Activated T-cell treated with anti-CD3 and anti-CD28 coated beads, Interleukin-2, amount 50 U/mL, for 72 hours (primary cell): ENCODE data around the gene ACP4. TPM values are rescaled to one million over a fixed set of nuclear protein-coding genes. Genes with fewer than 3 reads are reported as not detected.
"Not testable (repeated sequence)": the region's sequence is repeated elsewhere in the genome, so short reads cannot be mapped to it uniquely, and the experiment has no call there.

Source experiments
- ATAC-seq, 2 donors: fragments of 150-1000 bp; cut with Tn5 transposase; replicated peaks in 1 of 2; 2 replicates each; pipeline ENCODE4 v1.10.0; 2021; ENCODE audit warnings: moderate library complexity in 2 of 2, mild to moderate bottlenecking in 1 of 2
- DNase-seq, 2 donors: peaks; one replicate each; pipeline ENCODE4 v3.0.0; 2021 to 2022; ENCODE audit warnings: mixed read lengths in 1 of 2
- H3K27ac Mint-ChIP-seq: one replicate; pipeline ENCODE4 v1.8.0; 2022; ENCODE audit warnings: mild to moderate bottlenecking, moderate library complexity, mixed read lengths
- H3K27me3 Mint-ChIP-seq: one replicate; pipeline ENCODE4 v1.8.0; 2022; ENCODE audit warnings: low read depth, mixed read lengths
- H3K36me3 Mint-ChIP-seq, 2 donors: one replicate each; pipeline ENCODE4 v1.8.0; 2022; ENCODE audit warnings: mixed read lengths in 2 of 2, mild to moderate bottlenecking in 1 of 2; ENCODE audit not compliant: insufficient read depth in 2 of 2
- H3K4me1 Mint-ChIP-seq: one replicate; pipeline ENCODE4 v1.8.0; 2022; ENCODE audit warnings: low read depth, mixed read lengths
- H3K4me3 Mint-ChIP-seq, 2 donors: one replicate each; pipeline ENCODE4 v1.8.0; 2022; ENCODE audit warnings: mild to moderate bottlenecking in 2 of 2, mixed read lengths in 2 of 2, moderate library complexity in 2 of 2
- H3K9me3 Mint-ChIP-seq, 2 donors: one replicate each; pipeline ENCODE4 v1.8.0; 2022; ENCODE audit warnings: mixed read lengths in 2 of 2
- total RNA-seq, 2 donors: library from RNA; stranded (reverse); gene quantifications; one replicate each; pipeline ENCODE4 v1.2.3, GENCODE V29; 2022

The ACP4 gene
- total RNA-seq, 2 donors from 2014 or later = not detected

DNA sequence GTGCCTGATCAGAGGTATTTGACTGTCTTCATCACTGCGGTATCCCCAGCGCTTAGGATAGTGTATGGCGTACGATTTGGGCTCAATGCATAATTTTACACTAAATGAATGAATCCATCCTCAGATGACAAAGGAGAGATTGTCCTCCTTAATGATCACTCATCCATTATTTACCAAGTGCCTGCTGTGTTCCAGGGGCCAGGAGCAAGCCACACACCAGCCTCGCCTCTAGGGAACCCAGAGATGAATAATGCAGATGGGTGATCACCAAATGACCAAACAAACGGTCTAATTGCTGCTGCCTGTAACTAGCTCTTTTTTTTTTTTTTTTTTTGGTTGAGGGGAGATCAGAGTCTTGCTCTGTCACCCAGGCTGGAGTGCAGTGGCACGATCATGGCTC, 25.8 kb upstream of the ACP4 start:
- DNase-seq (no peak), ATAC-seq (no peak)
- peaks cover 23% of the 10 kb centered on the region for H3K27me3 Mint-ChIP-seq
- no peaks in the 10 kb centered on the region for H3K4me1 Mint-ChIP-seq
- no peaks in the 10 kb centered on the region for H3K36me3 Mint-ChIP-seq
- H3K9me3 Mint-ChIP-seq = no peaks in the 10 kb centered on the region
- no peak overlapping the region for H3K4me3 Mint-ChIP-seq
- H3K27ac Mint-ChIP-seq = no peak overlapping the region

DNA sequence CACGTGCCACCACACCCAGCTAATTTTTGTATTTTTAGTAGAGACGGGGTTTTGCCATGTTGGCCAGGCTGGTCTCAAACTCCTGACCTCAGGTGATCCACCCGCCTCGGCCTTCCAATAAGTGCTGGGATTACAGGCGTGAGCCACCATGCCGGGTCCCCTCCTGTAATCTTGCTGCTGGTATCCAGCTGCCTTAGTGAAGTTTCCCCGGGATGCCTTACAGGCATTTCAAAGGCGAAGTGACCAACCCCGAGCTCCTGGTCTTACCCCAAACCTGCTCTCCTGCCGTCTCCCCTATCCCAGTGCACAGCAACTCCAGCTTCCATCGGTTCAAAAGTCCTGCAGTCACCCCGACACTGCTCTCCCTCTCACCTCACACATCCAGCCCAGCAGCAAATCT, 23.5 kb upstream of the ACP4 start:
- DNase-seq, ATAC-seq, H3K4me3 Mint-ChIP-seq, H3K9me3 Mint-ChIP-seq, H3K27ac Mint-ChIP-seq, H3K36me3 Mint-ChIP-seq, H3K4me1 Mint-ChIP-seq: not testable (repeated sequence)
- peaks cover 28% of the 10 kb centered on the region for H3K27me3 Mint-ChIP-seq

GRCh38 chr19:50767263-50767662, 23.0 kb upstream of the ACP4 start:
- H3K4me3 Mint-ChIP-seq, H3K27ac Mint-ChIP-seq, H3K4me1 Mint-ChIP-seq, H3K9me3 Mint-ChIP-seq, DNase-seq, ATAC-seq, H3K36me3 Mint-ChIP-seq: not testable (repeated sequence)
- peaks cover 28% of the 10 kb centered on the region for H3K27me3 Mint-ChIP-seq

DNA sequence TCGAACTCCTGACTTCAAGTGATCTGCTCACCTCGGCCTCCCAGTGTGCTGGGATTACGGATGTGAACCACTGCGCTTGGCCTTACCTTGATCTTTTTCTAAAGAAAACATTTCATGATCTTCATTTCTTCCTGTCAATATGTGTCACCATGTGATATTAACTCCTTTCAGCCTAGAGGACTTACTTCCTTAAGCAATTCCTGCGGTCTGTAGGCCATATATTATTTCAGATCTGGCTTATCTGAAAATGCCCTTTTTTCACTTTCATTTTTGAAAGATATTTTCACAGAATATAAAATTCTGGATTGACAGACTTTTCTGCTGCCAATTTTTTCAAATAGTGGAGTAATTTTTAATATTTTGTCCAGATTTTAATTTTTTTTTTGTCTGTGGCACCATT, 21.9 kb upstream of the ACP4 start:
- Mint-ChIP-seq H3K27me3 (peaks cover 28% of the 10 kb centered on the region), H3K4me1 (no peaks in the 10 kb centered on the region), H3K36me3 (no peaks in the 10 kb centered on the region), H3K27ac (no peak overlapping the region), H3K9me3 (no peaks in the 10 kb centered on the region), H3K4me3 (no peak overlapping the region)
- ATAC-seq = no peak
- DNase-seq = no peak

DNA sequence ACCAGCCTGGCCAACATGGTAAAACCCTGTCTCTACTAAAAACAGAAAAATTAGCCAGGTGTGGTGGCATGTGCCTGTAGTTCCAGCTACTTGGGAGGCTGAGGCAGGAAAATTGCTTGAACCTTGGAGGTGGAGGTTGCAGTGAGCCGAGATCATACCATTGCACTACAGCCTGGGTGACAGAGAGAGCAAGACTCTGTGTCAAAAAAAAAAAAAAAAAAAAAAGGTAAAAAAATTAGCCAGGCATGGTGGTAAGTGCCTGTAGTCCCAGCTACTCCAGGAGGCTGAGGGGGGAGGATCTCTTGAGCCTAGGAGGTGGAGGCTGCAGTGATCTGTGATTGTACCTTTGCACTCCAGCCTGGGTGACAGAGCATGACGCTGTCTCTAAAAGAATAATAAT, 20.1 kb upstream of the ACP4 start, which contains the start of gene GPR32:
Gene GPR32 (plus strand): TSS at position 301 of the 400 bp plus-strand sequence. CDS start 137 bp downstream, outside the sequence.
- H3K9me3 Mint-ChIP-seq = not testable (repeated sequence)

DNA sequence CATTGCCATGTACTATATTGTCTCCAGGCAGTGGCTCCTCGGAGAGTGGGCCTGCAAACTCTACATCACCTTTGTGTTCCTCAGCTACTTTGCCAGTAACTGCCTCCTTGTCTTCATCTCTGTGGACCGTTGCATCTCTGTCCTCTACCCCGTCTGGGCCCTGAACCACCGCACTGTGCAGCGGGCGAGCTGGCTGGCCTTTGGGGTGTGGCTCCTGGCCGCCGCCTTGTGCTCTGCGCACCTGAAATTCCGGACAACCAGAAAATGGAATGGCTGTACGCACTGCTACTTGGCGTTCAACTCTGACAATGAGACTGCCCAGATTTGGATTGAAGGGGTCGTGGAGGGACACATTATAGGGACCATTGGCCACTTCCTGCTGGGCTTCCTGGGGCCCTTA, 19.3 kb upstream of the ACP4 start:
- H3K9me3 Mint-ChIP-seq = no peaks in the 10 kb centered on the region
- peaks cover 26% of the 10 kb centered on the region for H3K27me3 Mint-ChIP-seq
- DNase-seq (no peak), ATAC-seq (no peak)
- no peaks in the 10 kb centered on the region for H3K36me3 Mint-ChIP-seq
- no peak overlapping the region for H3K27ac Mint-ChIP-seq
- no peak overlapping the region for H3K4me3 Mint-ChIP-seq
- no peaks in the 10 kb centered on the region for H3K4me1 Mint-ChIP-seq

More for the DNA sequence above, 20.1 kb upstream of the ACP4 start, which contains the start of gene GPR32:
- H3K4me1 Mint-ChIP-seq, DNase-seq, H3K27ac Mint-ChIP-seq, H3K36me3 Mint-ChIP-seq, H3K4me3 Mint-ChIP-seq, ATAC-seq: not testable (repeated sequence)
- peaks cover 19% of the 10 kb centered on the region for H3K27me3 Mint-ChIP-seq

GRCh38 chr19:50772476-50772875, 17.7 kb upstream of the ACP4 start:
- Mint-ChIP-seq H3K36me3 (no peaks in the 10 kb centered on the region), H3K27me3 (peaks cover 28% of the 10 kb centered on the region), H3K4me1 (no peaks in the 10 kb centered on the region), H3K27ac (no peak overlapping the region), H3K4me3 (no peak overlapping the region), H3K9me3 (no peaks in the 10 kb centered on the region)
- ATAC-seq (no peak), DNase-seq (no peak)

DNA sequence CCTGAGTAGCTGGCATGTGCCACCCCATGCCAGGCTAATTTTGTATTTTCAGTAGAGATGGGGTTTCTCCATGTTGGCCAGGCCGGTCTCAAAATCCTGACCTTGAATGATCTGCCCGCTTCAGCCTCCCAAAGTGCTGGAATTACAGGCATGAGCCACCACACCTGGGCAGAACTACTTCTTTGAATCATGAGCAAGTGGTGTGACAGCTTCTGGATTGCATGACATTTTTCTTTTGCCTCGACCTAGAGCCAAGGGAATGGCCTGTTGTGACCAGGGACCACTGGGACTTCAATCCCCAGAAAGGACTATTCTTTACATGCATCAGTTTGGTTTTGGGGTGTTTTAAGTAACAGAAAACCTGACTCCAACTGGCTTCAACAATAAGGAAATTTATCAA, 17.3 kb upstream of the ACP4 start:
- not testable (repeated sequence) for H3K9me3 Mint-ChIP-seq, H3K4me1 Mint-ChIP-seq, H3K4me3 Mint-ChIP-seq, H3K36me3 Mint-ChIP-seq, H3K27ac Mint-ChIP-seq, DNase-seq, ATAC-seq
- peaks cover 29% of the 10 kb centered on the region for H3K27me3 Mint-ChIP-seq

DNA sequence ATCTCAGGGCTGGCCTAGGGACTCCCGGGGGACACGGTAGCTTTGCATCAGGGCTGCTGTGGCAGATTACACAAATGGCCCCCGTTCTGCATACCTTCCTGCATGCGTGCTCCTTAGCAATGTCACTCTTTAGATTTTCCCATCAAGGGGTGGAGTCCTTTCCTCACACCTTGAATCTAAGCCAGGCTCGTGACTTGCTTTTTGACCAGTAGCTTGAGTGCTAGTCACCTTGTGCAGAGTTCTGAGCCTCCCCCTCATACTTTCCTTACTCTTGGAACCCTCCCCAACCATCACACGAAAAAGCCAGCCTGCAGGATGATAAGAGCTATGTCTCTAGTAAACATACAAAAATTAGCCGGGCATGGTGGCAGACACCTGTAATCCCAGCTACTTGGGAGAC, 16.8 kb upstream of the ACP4 start:
- H3K9me3 Mint-ChIP-seq, ATAC-seq, H3K4me1 Mint-ChIP-seq, H3K27ac Mint-ChIP-seq, H3K36me3 Mint-ChIP-seq, H3K4me3 Mint-ChIP-seq, DNase-seq: not testable (repeated sequence)
- peaks cover 29% of the 10 kb centered on the region for H3K27me3 Mint-ChIP-seq

- ATAC-seq (no peak), DNase-seq (no peak)
- Mint-ChIP-seq H3K27me3 (peaks cover 49% of the 10 kb centered on the region), H3K9me3 (no peaks in the 10 kb centered on the region), H3K36me3 (peaks cover 0 to 1% of the 10 kb centered on the region in 2 donors), H3K4me3 (no peak overlapping the region), H3K27ac (no peak overlapping the region), H3K4me1 (peaks cover 7% of the 10 kb centered on the region)
Observed at GRCh38 chr19:50776131-50776530, 14.1 kb upstream of the ACP4 start.

DNA sequence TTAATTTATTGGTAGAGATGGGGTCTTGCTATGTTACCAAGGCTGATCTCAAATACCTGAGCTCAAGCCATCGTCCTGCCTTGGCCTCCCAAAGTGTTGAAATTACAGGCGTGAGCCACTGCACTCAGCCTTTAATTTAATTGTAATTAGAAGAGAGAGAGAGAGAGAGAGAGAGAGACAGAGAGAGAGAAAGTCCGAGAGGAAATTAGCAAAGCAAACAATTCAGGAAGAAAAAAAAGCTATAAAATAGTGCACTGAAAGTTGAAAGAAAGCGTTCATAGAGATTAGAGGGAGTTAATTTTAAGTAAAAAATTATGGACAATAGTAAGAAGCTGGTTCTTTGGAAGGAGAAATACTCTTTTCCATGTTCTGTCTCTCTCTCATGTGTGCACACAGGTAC, 13.0 kb upstream of the ACP4 start:
- no peak for ATAC-seq
- H3K9me3 Mint-ChIP-seq = no peaks in the 10 kb centered on the region
- H3K27me3 Mint-ChIP-seq = peaks cover 60% of the 10 kb centered on the region
- H3K27ac Mint-ChIP-seq = no peak overlapping the region
- H3K36me3 Mint-ChIP-seq = peaks cover 0 to 1% of the 10 kb centered on the region in 2 donors
- no peak overlapping the region for H3K4me3 Mint-ChIP-seq
- no peak for DNase-seq
- peaks cover 7% of the 10 kb centered on the region for H3K4me1 Mint-ChIP-seq

DNA sequence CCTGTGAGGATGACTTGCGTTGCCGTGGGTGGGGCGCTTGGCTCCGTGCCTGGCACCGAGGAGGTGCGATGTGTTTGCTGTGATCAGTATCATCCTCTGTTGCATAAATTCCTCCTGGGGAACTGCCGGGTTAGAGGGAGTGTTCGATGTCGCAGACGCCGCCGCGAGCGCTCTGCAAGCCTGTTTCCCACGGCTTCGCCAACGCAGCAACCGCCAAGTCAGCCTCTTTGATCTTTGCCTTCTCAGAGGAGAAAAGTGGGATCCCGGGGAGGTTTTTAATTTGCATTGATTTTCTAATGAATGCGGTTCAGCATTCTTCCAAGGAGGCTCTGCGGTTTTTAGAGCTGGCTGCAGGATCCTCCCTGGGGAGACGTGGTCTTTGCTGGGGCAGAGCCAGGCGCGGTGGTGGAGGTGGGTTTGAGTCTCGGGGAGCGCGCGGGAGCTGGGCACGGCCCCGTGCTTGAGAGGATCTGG, 12.3 kb upstream of the ACP4 start:
- Mint-ChIP-seq H3K27ac (no peak overlapping the region), H3K4me3 (no peak overlapping the region), H3K27me3 (peaks cover 66% of the 10 kb centered on the region), H3K9me3 (no peaks in the 10 kb centered on the region), H3K4me1 (peaks cover 7% of the 10 kb centered on the region), H3K36me3 (peaks cover 0 to 1% of the 10 kb centered on the region in 2 donors)
- DNase-seq (no peak), ATAC-seq (no peak)

GRCh38 chr19:50778906-50779430, 11.2 kb upstream of the ACP4 start:
- ATAC-seq (no peak), DNase-seq (no peak)
- H3K27ac Mint-ChIP-seq = no peak overlapping the region
- peaks cover 7% of the 10 kb centered on the region for H3K4me1 Mint-ChIP-seq
- no peak overlapping the region for H3K4me3 Mint-ChIP-seq
- H3K36me3 Mint-ChIP-seq = peaks cover 0 to 1% of the 10 kb centered on the region in 2 donors
- no peaks in the 10 kb centered on the region for H3K9me3 Mint-ChIP-seq
- peaks cover 73% of the 10 kb centered on the region for H3K27me3 Mint-ChIP-seq
